ENCODE measurements around the gene SYCN.

- TF ChIP-seq CTCF (IDR thresholded peaks at IDR 0.05) (no peak), POLR2A (IDR thresholded peaks at IDR 0.05) (no peak)
Measured at GRCh38 chr19:39238209-39238608, 34.1 kb upstream of the SYCN start.
